GM12875 (cell line): ENCODE results near the gene HYI.

Experiments used
- H3K4me3 ChIP-seq: one replicate; pipeline ENCODE4 v1.5.1; 2011; ENCODE audit warnings: low read depth, low read length, control low read depth
- CTCF ChIP-seq: IDR thresholded peaks from 2 replicates; pipeline ENCODE4 v1.5.1; 2011; ENCODE audit warnings: low read depth, mild to moderate bottlenecking, control low read depth, inconsistent platforms, low read length, moderate library complexity, borderline replicate concordance; ENCODE audit not compliant: insufficient read depth

Gene HYI

GRCh38 chr1:43442756-43443155 is 11.0 kb downstream of the HYI start:
- TF ChIP-seq CTCF, result no peak
- H3K4me3 ChIP-seq, result no peak overlapping the region

- no peak overlapping the region for H3K4me3 ChIP-seq
- TF ChIP-seq CTCF, result no peak
These were observed 11.7 kb downstream of the HYI start for GRCh38 chr1:43441894-43442637.

- no peak overlapping the region for H3K4me3 ChIP-seq
- TF ChIP-seq CTCF, result no peak
These were observed 12.4 kb downstream of the HYI start for GRCh38 chr1:43441166-43441893.

GRCh38 chr1:43440358-43440757 is 13.4 kb downstream of the HYI start:
- no peak for TF ChIP-seq CTCF
- H3K4me3 ChIP-seq, result no peak overlapping the region

GRCh38 chr1:43439781-43440180 is 13.9 kb downstream of the HYI start:
- no peak for TF ChIP-seq CTCF
- H3K4me3 ChIP-seq, result no peak overlapping the region

- H3K4me3 ChIP-seq, result no peak overlapping the region
- TF ChIP-seq CTCF, result no peak
These were observed 14.7 kb downstream of the HYI start for GRCh38 chr1:43438953-43439581.

- H3K4me3 ChIP-seq, result no peak overlapping the region
- no peak for TF ChIP-seq CTCF
These were observed 15.2 kb downstream of the HYI start for GRCh38 chr1:43438576-43438952.
